GM12873 (cell line): ENCODE results near the gene SYCP2L.

Experiments used
- TF ChIP-seq, protein P1 (sequence below): IDR thresholded peaks from 2 replicates; pipeline ENCODE4 v1.5.1; 2012; ENCODE audit warnings: low read depth, mild to moderate bottlenecking, moderate library complexity, low read length, control low read depth; ENCODE audit not compliant: insufficient read depth; ENCODE audit errors: missing control alignments

The SYCP2L gene

DNA sequence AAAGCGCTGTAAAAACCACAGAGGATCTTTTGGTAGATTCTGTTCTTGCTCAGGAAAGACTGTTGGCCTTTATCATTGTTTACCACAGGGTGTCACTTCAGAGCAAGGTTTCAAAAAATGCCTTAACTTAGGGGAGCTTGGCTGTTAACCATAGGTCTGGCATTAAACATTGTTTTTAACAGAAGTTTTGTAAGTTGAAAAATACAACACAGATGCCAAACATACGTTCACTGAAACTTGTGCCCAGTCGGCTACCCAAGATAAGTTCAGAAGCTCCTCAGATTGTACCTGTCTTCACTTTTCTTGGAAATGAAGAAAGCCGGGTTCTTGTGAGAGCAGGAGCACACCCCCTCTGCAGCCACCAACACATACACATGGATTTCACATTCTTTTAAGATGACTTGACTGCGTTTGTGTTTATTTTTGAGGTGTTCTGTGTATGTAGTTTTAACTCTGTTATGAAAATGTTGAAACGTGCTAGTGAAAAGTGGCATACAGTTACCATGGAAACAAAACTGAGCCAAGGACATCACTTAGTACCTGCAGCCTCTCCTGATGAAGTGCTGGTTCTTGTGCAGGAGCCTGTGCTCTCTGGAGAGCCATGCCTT lies 64.9 kb downstream of the SYCP2L start:
- TF ChIP-seq, protein P1, sequence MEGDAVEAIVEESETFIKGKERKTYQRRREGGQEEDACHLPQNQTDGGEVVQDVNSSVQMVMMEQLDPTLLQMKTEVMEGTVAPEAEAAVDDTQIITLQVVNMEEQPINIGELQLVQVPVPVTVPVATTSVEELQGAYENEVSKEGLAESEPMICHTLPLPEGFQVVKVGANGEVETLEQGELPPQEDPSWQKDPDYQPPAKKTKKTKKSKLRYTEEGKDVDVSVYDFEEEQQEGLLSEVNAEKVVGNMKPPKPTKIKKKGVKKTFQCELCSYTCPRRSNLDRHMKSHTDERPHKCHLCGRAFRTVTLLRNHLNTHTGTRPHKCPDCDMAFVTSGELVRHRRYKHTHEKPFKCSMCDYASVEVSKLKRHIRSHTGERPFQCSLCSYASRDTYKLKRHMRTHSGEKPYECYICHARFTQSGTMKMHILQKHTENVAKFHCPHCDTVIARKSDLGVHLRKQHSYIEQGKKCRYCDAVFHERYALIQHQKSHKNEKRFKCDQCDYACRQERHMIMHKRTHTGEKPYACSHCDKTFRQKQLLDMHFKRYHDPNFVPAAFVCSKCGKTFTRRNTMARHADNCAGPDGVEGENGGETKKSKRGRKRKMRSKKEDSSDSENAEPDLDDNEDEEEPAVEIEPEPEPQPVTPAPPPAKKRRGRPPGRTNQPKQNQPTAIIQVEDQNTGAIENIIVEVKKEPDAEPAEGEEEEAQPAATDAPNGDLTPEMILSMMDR = peak; percentile 55

DNA sequence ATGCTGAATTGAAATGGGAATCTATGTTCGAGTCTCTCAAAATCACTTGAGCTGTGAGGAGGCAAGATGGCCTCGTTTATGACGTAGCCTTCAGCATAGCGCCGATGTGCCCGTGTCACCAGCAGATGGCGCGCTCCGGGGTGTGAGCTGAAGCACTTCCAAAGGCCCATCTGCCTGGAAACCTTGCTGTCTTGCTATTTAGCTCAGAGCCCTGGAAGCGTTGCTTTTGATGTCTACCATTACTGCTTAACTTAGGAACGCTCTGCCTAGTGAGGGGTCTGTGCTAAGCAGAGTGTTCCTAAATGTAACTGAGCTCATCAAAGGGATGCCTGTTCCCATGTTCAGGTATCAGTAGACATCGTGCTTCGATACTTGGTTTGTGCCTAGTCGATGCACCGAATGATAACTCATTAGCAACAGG lies 67.7 kb downstream of the SYCP2L start:
- TF ChIP-seq, protein P1 = peak; percentile 97

DNA sequence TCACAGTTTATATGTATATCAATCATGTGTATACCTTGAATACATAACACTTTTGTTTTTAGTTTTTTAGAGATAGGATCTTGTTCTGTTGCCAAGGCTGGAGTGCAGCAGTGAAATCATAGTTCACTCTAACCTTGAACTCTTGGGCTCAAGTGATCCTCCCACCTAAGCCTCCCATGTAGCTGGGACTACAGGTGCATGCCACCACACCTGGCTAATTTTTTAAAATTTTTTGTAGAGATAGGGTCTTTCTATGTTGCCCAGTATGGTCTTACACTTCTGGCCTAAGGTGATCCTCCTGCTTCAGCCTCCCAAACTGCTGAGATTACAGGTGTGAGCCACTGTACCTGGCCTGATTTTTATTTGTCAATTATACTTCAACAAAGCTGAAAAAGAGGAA lies 69.9 kb downstream of the SYCP2L start:
- TF ChIP-seq, protein P1 = no peak

DNA sequence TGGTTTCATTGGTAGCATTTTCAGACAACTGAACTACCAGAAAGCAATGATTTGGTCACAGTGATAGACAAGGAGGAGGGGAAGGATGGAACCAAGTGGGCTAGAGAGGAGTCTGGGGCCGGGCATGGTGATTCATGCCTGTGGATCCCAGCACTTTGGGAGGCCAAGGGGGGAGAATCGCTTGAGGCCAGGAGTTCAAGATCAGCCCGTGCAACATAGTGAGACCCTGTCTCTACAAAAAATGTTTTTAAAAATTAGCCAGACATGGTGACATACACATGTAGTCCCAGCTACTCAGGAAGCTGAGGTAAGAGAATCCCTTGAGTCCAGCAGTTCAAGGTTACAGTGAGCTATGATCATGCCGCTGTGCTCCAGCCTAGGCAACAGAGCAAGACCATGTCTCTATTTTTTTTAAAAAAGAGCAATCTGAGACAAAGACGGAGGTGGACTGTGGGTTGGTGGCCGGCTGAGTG lies 70.6 kb downstream of the SYCP2L start:
- TF ChIP-seq, protein P1 = no peak

DNA sequence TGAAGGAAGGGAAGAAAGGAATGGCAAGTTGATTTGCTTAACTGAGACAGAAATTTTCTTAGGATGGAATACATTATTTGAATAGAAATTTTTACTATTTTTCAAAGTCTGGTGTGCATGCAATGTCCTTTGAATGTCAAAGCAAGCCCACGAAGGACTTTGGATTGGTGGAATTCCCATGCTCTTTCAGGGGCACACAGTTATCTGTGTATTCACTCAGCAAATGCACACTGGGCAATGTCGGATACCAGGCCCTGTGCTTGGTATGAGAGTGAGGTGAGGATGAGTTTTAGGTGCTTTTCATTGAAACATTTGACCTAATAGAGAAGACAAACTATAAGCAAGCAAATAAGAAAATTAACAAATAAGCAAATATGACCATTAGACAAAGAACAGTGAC lies 73.3 kb downstream of the SYCP2L start:
- TF ChIP-seq, protein P1 = no peak

DNA sequence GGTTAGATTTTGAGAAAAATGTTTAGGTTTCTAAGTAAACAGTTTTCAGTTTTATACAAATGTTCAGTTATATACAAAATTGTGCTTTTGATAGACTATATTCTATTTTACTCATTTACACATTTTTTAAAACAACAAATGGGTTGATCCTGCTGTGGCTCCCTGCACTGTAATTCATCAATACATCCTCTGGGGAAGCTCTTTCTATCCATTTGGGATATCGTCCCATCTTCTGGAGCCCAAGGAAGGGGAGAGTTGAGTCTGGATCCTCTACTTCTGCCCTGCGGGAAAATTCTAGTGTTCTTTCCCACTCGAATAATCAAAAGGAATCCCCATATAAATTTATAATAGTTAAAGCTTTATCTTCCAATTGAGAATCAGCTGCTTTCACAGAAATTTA lies 75.0 kb downstream of the SYCP2L start:
- TF ChIP-seq, protein P1 = no peak

DNA sequence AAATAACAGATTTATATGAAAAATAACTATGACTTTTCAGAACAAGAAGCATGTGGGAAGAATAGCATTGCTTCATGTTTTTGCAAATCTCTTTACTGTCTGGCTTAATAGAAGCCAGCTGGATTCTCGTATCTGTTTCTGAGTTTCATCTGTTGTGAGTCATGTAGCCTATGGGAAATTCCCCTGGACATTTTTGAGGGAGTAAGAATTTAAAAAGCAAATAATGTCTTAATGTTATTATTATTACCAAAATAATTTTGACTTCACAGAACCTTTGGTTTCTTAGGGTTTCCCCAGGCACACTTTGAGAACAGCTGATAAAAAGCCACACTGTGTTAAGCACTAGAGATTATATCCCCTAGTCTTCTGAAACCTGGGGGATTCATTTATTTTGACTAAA lies 75.8 kb downstream of the SYCP2L start:
- TF ChIP-seq, protein P1 = no peak
